ENCODE measurements around the gene CHST11.

Gene CHST11

DNA sequence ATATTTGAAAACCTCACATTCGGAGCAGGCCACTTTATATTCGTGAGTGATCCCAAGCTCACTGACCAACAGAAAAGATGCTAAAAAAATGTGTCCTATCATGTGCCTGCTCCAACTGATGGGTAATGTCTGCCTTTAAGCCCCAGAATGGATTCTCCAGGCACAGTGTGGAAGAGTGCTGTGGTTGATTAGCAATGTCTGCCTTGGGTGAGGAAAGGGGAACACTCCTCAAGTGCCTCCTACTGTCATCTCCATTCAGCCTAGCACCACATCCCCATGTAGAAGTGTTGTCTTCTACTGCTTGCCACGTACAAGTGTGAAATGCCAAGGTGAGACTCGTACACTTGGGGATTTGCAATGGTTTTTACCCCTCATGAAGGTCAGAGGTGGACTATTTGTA lies 302.0 kb downstream of the CHST11 start:
- DNase-seq (ENCODE audit: low read depth), result no peak
- no peak for TF ChIP-seq CTCF (conservative IDR thresholded peaks at IDR 0.05; ENCODE audit: low read length)
- no peak overlapping the region for H3K4me3 ChIP-seq (ENCODE audit: low read length)

- 0 out of 2 replicates have a peak, but pooled peaks have one; percentile 4 for TF ChIP-seq CTCF (conservative IDR thresholded peaks at IDR 0.05; ENCODE audit: low read length)
- H3K4me3 ChIP-seq (ENCODE audit: low read length), result no peak overlapping the region
- DNase-seq (ENCODE audit: low read depth), result no peak
Observed at GRCh38 chr12:104761091-104761490, 304.3 kb downstream of the CHST11 start.

GRCh38 chr12:104761611-104762010 lies 304.9 kb downstream of the CHST11 start:
- DNase-seq (ENCODE audit: low read depth), result no peak
- no peak for TF ChIP-seq CTCF (conservative IDR thresholded peaks at IDR 0.05; ENCODE audit: low read length)
- no peak overlapping the region for H3K4me3 ChIP-seq (ENCODE audit: low read length)

DNA sequence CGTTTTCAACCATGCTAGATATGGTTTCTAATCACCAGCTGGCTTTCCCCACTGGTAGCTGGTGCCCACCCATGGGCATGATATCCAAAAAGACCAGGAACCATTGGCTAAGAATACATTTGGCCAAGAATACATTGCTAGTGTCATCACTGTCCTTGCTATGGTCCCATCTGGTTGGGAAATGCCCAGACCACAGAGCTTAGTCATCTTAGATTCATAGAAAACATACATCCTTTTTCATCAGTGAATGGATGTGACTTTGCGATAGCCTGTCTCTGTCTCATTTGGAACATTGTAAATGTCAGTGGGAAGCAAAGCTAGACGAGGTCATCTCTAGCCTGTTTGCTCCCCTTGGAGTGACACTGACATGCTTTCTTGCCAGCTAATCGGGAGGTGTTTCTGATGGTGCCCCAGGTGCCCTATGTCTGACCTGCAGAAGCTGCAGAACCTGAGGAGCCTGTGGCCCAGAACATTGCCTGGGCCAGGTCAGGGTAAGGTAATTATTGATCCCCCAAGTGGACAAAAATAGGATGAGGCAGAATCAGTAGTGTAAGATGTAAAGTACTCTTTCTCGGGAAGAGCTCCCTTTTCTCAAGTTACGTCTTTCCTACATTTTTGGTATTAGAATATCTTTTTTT lies 306.5 kb downstream of the CHST11 start:
- TF ChIP-seq CTCF (conservative IDR thresholded peaks at IDR 0.05; ENCODE audit: low read length), result no peak
- DNase-seq (ENCODE audit: low read depth), result no peak
- H3K4me3 ChIP-seq (ENCODE audit: low read length), result no peak overlapping the region

- peak; percentile 53 for DNase-seq (ENCODE audit: low read depth)
- TF ChIP-seq CTCF (conservative IDR thresholded peaks at IDR 0.05; ENCODE audit: low read length), result no peak
- H3K4me3 ChIP-seq (ENCODE audit: low read length), result no peak overlapping the region
Observed at GRCh38 chr12:104764225-104765091, 307.7 kb downstream of the CHST11 start.

DNA sequence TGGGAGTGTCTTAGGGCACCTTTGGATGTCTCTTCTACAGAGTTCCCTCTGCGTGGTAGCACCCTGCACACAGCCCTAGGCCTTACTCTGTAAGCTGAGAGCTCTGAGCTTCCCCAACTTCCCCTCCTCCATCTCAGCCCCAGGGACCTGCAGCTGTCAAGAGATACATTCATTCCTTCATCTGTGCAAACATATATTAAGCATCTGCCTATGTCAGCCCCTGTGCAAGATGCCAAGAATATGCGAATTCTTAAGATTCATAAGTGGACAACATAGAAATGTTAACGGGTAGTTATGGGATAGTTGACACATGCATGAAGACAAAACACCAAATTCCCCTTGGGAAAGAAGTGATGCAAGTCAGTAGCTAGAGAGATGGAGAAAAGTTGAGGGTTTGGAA lies 310.5 kb downstream of the CHST11 start:
- H3K4me3 ChIP-seq (ENCODE audit: low read length), result no peak overlapping the region
- no peak for TF ChIP-seq CTCF (conservative IDR thresholded peaks at IDR 0.05; ENCODE audit: low read length)
- peak; percentile 28 for DNase-seq (ENCODE audit: low read depth)

GRCh38 chr12:104768033-104768432 lies 311.3 kb downstream of the CHST11 start:
- TF ChIP-seq CTCF (conservative IDR thresholded peaks at IDR 0.05; ENCODE audit: low read length), result no peak
- no peak for DNase-seq (ENCODE audit: low read depth)
- H3K4me3 ChIP-seq (ENCODE audit: low read length), result no peak overlapping the region

All from AG10803 (cell line).